NB4 (cell line): ENCODE results near the gene LGALS1.

Experiments used
- DNase-seq: peaks from one replicate; pipeline ENCODE4 v3.0.0; 2010; ENCODE audit warnings: low read depth
- H3K4me3 ChIP-seq: one replicate; pipeline ENCODE4 v1.5.1; 2011; ENCODE audit warnings: mild to moderate bottlenecking, low read depth, low read length, moderate library complexity
- MYC ChIP-seq: IDR thresholded peaks from 2 replicates; pipeline ENCODE4 v1.6.1; 2011; ENCODE audit warnings: low read depth, low read length
- POLR2A ChIP-seq: IDR thresholded peaks from 2 replicates; pipeline ENCODE4 v1.6.1; 2011; ENCODE audit warnings: mild to moderate bottlenecking; ENCODE audit not compliant: insufficient read length; ENCODE audit errors: extremely low read depth
- TF ChIP-seq, protein P1 (sequence below): IDR thresholded peaks from one replicate; pipeline ENCODE4 v1.5.1; 2012; ENCODE audit warnings: low read depth, low read length
- TF ChIP-seq, protein P2 (sequence below): IDR thresholded peaks from 2 replicates; pipeline ENCODE4 v1.6.1; 2011; ENCODE audit warnings: low read depth, low read length

The LGALS1 gene

DNA sequence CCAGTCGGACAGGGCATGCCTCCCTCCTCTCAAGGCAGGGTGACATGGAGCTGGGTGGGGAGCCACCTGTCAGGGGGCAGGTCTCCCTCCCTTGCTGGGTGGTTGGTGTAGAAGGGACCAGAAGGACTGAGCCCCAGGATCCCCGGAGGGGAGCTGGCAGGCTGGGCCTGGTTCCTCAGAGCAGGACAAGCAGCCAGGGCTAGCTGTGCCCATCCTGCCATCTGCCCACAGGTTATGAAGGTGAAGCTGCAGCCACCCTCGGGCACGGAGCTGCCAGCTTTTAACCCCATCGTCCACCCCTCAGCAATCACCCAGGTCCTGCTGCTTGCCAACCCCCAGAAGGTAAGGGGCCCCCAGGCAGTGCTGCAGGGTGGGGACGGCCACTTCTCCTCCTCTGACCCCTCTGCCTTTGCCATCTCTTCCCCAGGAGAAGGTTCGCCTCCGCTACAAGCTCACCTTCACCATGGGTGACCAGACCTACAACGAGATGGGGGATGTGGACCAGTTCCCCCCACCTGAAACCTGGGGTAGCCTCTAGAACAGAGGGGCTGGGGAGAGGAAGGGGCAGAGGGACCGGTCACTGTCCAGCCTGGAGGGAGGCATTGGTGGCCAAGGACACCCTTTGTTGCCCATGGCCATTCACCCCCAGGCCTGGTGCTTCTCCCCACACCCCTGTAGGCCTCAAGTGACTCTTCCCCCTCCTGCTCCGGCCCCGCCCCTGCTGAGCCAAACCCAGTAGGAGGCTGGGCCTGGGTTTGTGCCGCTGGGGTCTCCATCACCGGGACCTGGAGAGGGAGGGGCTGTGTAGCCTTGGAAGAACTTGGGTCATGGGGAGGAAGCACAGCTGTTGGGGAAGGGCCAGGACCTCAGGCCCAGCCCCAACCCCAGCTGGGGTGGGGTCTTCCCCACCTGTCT is 43.0 kb upstream of the LGALS1 start:
- TF ChIP-seq POLR2A (no peak), MYC (no peak)
- TF ChIP-seq, protein P1, sequence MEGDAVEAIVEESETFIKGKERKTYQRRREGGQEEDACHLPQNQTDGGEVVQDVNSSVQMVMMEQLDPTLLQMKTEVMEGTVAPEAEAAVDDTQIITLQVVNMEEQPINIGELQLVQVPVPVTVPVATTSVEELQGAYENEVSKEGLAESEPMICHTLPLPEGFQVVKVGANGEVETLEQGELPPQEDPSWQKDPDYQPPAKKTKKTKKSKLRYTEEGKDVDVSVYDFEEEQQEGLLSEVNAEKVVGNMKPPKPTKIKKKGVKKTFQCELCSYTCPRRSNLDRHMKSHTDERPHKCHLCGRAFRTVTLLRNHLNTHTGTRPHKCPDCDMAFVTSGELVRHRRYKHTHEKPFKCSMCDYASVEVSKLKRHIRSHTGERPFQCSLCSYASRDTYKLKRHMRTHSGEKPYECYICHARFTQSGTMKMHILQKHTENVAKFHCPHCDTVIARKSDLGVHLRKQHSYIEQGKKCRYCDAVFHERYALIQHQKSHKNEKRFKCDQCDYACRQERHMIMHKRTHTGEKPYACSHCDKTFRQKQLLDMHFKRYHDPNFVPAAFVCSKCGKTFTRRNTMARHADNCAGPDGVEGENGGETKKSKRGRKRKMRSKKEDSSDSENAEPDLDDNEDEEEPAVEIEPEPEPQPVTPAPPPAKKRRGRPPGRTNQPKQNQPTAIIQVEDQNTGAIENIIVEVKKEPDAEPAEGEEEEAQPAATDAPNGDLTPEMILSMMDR = no peak
- TF ChIP-seq, protein P2, sequence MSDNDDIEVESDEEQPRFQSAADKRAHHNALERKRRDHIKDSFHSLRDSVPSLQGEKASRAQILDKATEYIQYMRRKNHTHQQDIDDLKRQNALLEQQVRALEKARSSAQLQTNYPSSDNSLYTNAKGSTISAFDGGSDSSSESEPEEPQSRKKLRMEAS = no peak
- no peak for DNase-seq
- no peak overlapping the region for H3K4me3 ChIP-seq

DNA sequence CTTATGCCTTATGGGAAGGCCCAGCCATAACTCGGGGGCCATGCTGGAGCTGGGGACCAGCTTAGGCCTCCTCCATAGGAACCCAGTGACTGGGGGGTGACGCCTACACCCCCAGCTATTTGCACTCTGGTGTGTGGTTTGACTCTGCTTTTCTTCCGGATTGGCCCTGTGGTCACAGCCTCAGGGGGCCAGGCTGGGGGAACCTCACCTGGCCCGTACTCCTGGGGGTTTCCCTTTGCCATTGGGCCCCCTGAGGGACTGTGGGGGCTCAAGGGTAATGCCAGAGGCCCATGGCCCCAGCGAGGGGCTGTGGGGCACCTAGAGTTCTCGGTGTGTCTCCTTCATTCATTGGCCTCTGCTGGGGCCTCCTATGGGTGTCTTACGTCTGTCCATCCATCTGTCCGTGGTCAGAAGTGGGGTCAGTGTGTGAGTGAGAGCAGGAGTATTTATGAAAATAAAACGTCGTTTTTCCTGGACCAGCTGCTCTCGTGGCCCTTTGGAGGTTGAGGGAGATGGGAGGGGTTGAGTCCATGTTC is 42.3 kb upstream of the LGALS1 start:
- no peak overlapping the region for H3K4me3 ChIP-seq
- peak; percentile 62 for DNase-seq
- no peak for TF ChIP-seq MYC
- TF ChIP-seq POLR2A = no peak

DNA sequence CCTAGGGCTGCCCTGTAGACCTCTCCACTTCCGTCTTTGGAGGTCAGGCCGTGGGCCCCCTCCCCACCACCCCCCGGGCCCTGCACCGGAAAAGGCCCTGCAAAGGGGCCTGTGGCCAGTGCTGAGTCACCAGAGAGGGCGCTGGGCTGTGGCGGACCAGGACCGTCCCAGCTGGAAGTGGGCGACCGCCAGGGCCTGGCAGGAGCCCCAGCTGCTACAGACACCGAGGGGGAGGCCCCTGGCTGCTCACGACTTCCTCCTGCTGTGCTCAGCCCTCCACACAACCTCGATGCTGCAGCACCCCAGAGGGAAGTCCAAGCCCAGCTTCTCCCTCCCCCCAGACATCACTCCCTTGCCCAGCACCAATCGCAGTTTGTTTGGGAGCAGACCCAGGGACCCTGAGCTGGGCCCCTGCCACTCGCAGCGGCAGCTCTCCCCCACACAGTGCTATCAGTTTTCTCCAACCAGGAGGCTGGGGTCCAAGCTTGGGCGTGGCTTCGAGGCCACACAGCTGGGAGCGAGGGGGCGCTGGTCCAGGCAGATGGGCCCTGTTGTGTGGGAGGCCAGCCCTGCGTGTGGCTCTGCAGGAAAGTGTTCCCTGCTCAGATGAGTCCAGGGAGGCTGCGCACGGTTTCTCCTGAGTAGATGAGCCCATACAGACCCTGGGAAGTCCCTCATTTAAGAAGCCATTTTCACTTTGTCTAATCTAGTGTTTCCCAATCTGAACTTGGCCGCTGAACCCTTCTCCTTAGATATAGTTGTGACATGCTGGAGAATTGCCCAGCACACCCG is 41.6 kb upstream of the LGALS1 start:
- TF ChIP-seq, protein P2 = peak; percentile 7
- no peak for TF ChIP-seq POLR2A
- TF ChIP-seq MYC = 0 out of 2 replicates have a peak, but pooled peaks have one; percentile 18
- TF ChIP-seq, protein P1 = peak; percentile 23
- peak; percentile 99 for DNase-seq
- H3K4me3 ChIP-seq = peak overlapping the region; percentile 17

DNA sequence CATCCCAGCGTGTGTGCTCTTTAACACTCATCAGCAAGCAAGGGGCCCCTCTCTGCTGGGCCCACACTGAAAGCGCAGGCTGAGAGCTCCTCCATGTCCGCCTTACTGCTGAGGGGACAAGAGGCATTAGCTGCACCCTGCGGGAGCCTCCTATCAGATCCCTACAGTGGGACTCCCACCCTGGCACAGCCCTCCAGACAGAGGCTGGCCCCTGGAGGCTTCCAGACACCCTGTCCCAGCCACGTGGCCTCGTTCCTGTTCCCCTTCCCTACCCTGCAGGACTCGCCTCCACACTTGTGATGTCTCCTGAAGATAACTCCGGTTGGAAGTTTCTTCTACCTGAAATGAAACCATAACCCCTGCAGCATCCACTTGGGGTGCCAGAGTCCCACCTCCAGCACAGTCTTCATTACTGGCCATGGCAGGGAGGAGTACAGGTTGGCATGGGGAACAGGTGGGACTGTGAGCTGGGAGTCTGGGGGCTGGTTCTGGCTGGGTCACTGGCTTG is 41.0 kb upstream of the LGALS1 start:
- H3K4me3 ChIP-seq = peak overlapping the region; percentile 17
- TF ChIP-seq MYC (no peak), POLR2A (no peak)
- TF ChIP-seq, protein P1 = no peak
- TF ChIP-seq, protein P2 = no peak; the same call in 1 of the 2 replicates
- DNase-seq = no peak

DNA sequence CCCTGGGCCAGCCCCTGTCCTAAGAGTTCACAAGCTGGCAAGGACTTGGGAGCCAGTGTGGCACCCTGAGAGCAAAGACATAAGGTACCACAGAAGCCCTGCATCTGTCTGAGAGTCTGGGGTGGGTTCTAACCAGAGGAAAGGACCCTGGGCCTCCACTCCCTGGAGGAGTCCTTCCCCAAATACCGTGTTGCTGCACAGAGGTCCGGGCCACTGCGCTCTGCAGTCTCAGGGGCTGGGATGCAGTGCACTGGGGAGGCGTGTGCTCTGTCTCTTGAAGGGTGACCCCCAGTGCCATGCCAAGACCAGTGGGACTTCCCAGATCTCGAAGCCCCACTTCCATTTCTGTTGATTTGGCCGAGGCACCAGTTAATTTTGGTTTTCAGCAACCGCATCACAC is 40.3 kb upstream of the LGALS1 start:
- TF ChIP-seq, protein P1 = no peak
- TF ChIP-seq, protein P2 = no peak
- TF ChIP-seq MYC = no peak
- TF ChIP-seq POLR2A = no peak
- DNase-seq = no peak
- H3K4me3 ChIP-seq = no peak overlapping the region
